ENCODE data around the gene PKP4. TPM values are rescaled to one million over a fixed set of nuclear protein-coding genes. Genes with fewer than 3 reads are reported as not detected.

Gene PKP4
- total and polyA plus RNA-seq, 12 donors: 17.9 to 59.0 (median 45.2) TPM

GRCh38 chr2:158556124-158556523, 99.4 kb downstream of the PKP4 start:
- Histone ChIP-seq H3K4me3 (no peak overlapping the region), H3K36me3 (no peaks in the 10 kb centered on the region), H3K27me3 (no peaks in the 10 kb centered on the region), H3K27ac (no peak overlapping the region), H3K4me1 (no peaks in the 10 kb centered on the region), H3K9me3 (peaks cover 0 to 5% (median 0%) of the 10 kb centered on the region in 11 donors)
- intact Hi-C loops (cut with DNase I): no loop called here
- TF ChIP-seq CTCF (IDR thresholded peaks at IDR 0.05): no peak
- WGBS, 2 donors: 85 to 86% methylated on average over 3 of the region's 3 CpGs
- DNase-seq (no peak), ATAC-seq (no peak)

GRCh38 chr2:158557752-158558151, 101.0 kb downstream of the PKP4 start:
- H3K27ac ChIP-seq: no peak overlapping the region
- intact Hi-C loops (cut with DNase I): no loop called here
- H3K4me1 ChIP-seq: no peaks in the 10 kb centered on the region
- H3K36me3 ChIP-seq: no peaks in the 10 kb centered on the region
- DNase-seq (no peak), ATAC-seq (no peak)
- no peak for TF ChIP-seq CTCF (IDR thresholded peaks at IDR 0.05)
- H3K4me3 ChIP-seq: no peak overlapping the region
- WGBS, 2 donors: 94 to 96% methylated on average over 2 of the region's 2 CpGs
- no peaks in the 10 kb centered on the region for H3K9me3 ChIP-seq
- H3K27me3 ChIP-seq: no peaks in the 10 kb centered on the region

- ATAC-seq (no peak), DNase-seq (no peak)
- Histone ChIP-seq H3K4me1 (no peaks in the 10 kb centered on the region), H3K9me3 (no peaks in the 10 kb centered on the region), H3K4me3 (no peak overlapping the region), H3K27ac (no peak overlapping the region), H3K36me3 (no peaks in the 10 kb centered on the region), H3K27me3 (no peaks in the 10 kb centered on the region)
- WGBS, 2 donors: 98% methylated on average over 4 of the region's 4 CpGs
- intact Hi-C loops (cut with DNase I): no loop called here
- TF ChIP-seq CTCF (IDR thresholded peaks at IDR 0.05): no peak
Measured at GRCh38 chr2:158559252-158559651, 102.5 kb downstream of the PKP4 start.

- Histone ChIP-seq H3K36me3 (no peaks in the 10 kb centered on the region), H3K27ac (no peak overlapping the region), H3K27me3 (no peaks in the 10 kb centered on the region), H3K4me3 (no peak overlapping the region), H3K4me1 (no peaks in the 10 kb centered on the region), H3K9me3 (no peaks in the 10 kb centered on the region)
- DNase-seq (no peak), ATAC-seq (no peak)
- TF ChIP-seq CTCF (IDR thresholded peaks at IDR 0.05): no peak
- intact Hi-C loops (cut with DNase I): no loop called here
Measured at GRCh38 chr2:158560259-158560658, 103.5 kb downstream of the PKP4 start.

GRCh38 chr2:158561054-158561453, 104.3 kb downstream of the PKP4 start:
- TF ChIP-seq CTCF (IDR thresholded peaks at IDR 0.05): no peak
- no peak overlapping the region for H3K4me3 ChIP-seq
- ATAC-seq: no peak
- no peak overlapping the region for H3K27ac ChIP-seq
- DNase-seq: no peak
- no peaks in the 10 kb centered on the region for H3K36me3 ChIP-seq
- intact Hi-C loops (cut with DNase I): no loop called here
- 97 to 99% methylated on average over 3 of the region's 3 CpGs for WGBS, 2 donors
- H3K9me3 ChIP-seq: no peaks in the 10 kb centered on the region
- no peaks in the 10 kb centered on the region for H3K4me1 ChIP-seq
- H3K27me3 ChIP-seq: no peaks in the 10 kb centered on the region

All from heart right ventricle (tissue), 16 donors.